Measurements from ENCODE around the gene TRIM75. TPM values are rescaled to one million over a fixed set of nuclear protein-coding genes. Genes with fewer than 3 reads are reported as not detected.
"Not testable (repeated sequence)": the region's sequence is repeated elsewhere in the genome, so short reads cannot be mapped to it uniquely, and the experiment has no call there.

The TRIM75 gene
- total and polyA plus RNA-seq, 5 donors from 2014 or later, result not detected

- H3K36me3 Mint-ChIP-seq, result peaks cover 30% of the 10 kb centered on the region
- not testable (repeated sequence) for H3K27me3 Mint-ChIP-seq; DNase-seq; H3K27ac ChIP-seq (ENCODE audit: insufficient read depth, low read length, poor library complexity, severe bottlenecking); H3K9me3 Mint-ChIP-seq; H3K9me3 ChIP-seq (ENCODE audit: control insufficient read depth in 2 of 2, low read length in 2 of 2); H3K4me1 ChIP-seq (ENCODE audit: control insufficient read depth, insufficient read depth, low read length, poor library complexity, severe bottlenecking); H3K4me3 Mint-ChIP-seq; ATAC-seq (ENCODE audit: low read depth in 2 of 2); H3K27me3 ChIP-seq (ENCODE audit: control insufficient read depth, insufficient read depth, low read length); H3K4me1 Mint-ChIP-seq; H3K4me3 ChIP-seq (ENCODE audit: low read depth, low read length); H3K27ac Mint-ChIP-seq
- H3K36me3 ChIP-seq (ENCODE audit: control insufficient read depth, insufficient read depth, low read length), result peaks cover 28% of the 10 kb centered on the region
These were observed 31.1 kb downstream of the TRIM75 start for GRCh38 chr4:165084787-165085186.

- H3K36me3 ChIP-seq (ENCODE audit: control insufficient read depth, insufficient read depth, low read length), result peaks cover 27% of the 10 kb centered on the region
- Mint-ChIP-seq H3K4me1 (no peaks in the 10 kb centered on the region), H3K4me3 (no peak overlapping the region), H3K27ac (no peak overlapping the region), H3K9me3 (peaks cover 0 to 1% (median 0%) of the 10 kb centered on the region in 7 donors), H3K27me3 (no peaks in the 10 kb centered on the region), H3K36me3 (peaks cover 30% of the 10 kb centered on the region)
- H3K27ac ChIP-seq (ENCODE audit: insufficient read depth, low read length, poor library complexity, severe bottlenecking), result no peak overlapping the region
- H3K4me3 ChIP-seq (ENCODE audit: low read depth, low read length), result no peak overlapping the region
- H3K9me3 ChIP-seq (ENCODE audit: control insufficient read depth in 2 of 2, low read length in 2 of 2), result no peaks in the 10 kb centered on the region
- no peak for DNase-seq
- no peak for ATAC-seq (ENCODE audit: low read depth in 2 of 2)
- H3K4me1 ChIP-seq (ENCODE audit: control insufficient read depth, insufficient read depth, low read length, poor library complexity, severe bottlenecking), result no peaks in the 10 kb centered on the region
- H3K27me3 ChIP-seq (ENCODE audit: control insufficient read depth, insufficient read depth, low read length), result no peaks in the 10 kb centered on the region
These were observed 32.3 kb downstream of the TRIM75 start for GRCh38 chr4:165085946-165086345.

GRCh38 chr4:165088366-165088765 lies 34.7 kb downstream of the TRIM75 start:
- DNase-seq, result no peak
- H3K27me3 Mint-ChIP-seq, result no peaks in the 10 kb centered on the region
- peak overlapping the region in 1 of 3 donors; percentile 76 for H3K27ac Mint-ChIP-seq
- H3K4me1 ChIP-seq (ENCODE audit: control insufficient read depth, insufficient read depth, low read length, poor library complexity, severe bottlenecking), result no peaks in the 10 kb centered on the region
- H3K27ac ChIP-seq (ENCODE audit: insufficient read depth, low read length, poor library complexity, severe bottlenecking), result no peak overlapping the region
- H3K4me3 Mint-ChIP-seq, result no peak overlapping the region
- no peak for ATAC-seq (ENCODE audit: low read depth in 2 of 2)
- no peaks in the 10 kb centered on the region for H3K4me1 Mint-ChIP-seq
- peaks cover 32% of the 10 kb centered on the region for H3K36me3 Mint-ChIP-seq
- no peak overlapping the region for H3K4me3 ChIP-seq (ENCODE audit: low read depth, low read length)
- no peaks in the 10 kb centered on the region for H3K27me3 ChIP-seq (ENCODE audit: control insufficient read depth, insufficient read depth, low read length)
- peaks cover 0 to 1% (median 0%) of the 10 kb centered on the region in 7 donors for H3K9me3 Mint-ChIP-seq
- no peaks in the 10 kb centered on the region for H3K9me3 ChIP-seq (ENCODE audit: control insufficient read depth in 2 of 2, low read length in 2 of 2)
- H3K36me3 ChIP-seq (ENCODE audit: control insufficient read depth, insufficient read depth, low read length), result peaks cover 27% of the 10 kb centered on the region

- not testable (repeated sequence) for H3K27me3 ChIP-seq (ENCODE audit: control insufficient read depth, insufficient read depth, low read length); H3K4me1 ChIP-seq (ENCODE audit: control insufficient read depth, insufficient read depth, low read length, poor library complexity, severe bottlenecking); H3K27ac Mint-ChIP-seq; H3K27ac ChIP-seq (ENCODE audit: insufficient read depth, low read length, poor library complexity, severe bottlenecking); H3K9me3 ChIP-seq (ENCODE audit: control insufficient read depth in 2 of 2, low read length in 2 of 2); ATAC-seq (ENCODE audit: low read depth in 2 of 2); H3K4me3 ChIP-seq (ENCODE audit: low read depth, low read length); H3K4me3 Mint-ChIP-seq; H3K27me3 Mint-ChIP-seq; DNase-seq; H3K4me1 Mint-ChIP-seq; H3K9me3 Mint-ChIP-seq
- peaks cover 19% of the 10 kb centered on the region for H3K36me3 Mint-ChIP-seq
- H3K36me3 ChIP-seq (ENCODE audit: control insufficient read depth, insufficient read depth, low read length), result peaks cover 13% of the 10 kb centered on the region
These were observed 38.5 kb downstream of the TRIM75 start for GRCh38 chr4:165092187-165092586.

- no peaks in the 10 kb centered on the region for H3K27me3 Mint-ChIP-seq
- no peak overlapping the region for H3K4me3 ChIP-seq (ENCODE audit: low read depth, low read length)
- ATAC-seq (ENCODE audit: low read depth in 2 of 2) (no peak), DNase-seq (no peak)
- H3K4me1 ChIP-seq (ENCODE audit: control insufficient read depth, insufficient read depth, low read length, poor library complexity, severe bottlenecking), result no peaks in the 10 kb centered on the region
- H3K36me3 ChIP-seq (ENCODE audit: control insufficient read depth, insufficient read depth, low read length), result peaks cover 13% of the 10 kb centered on the region
- H3K4me3 Mint-ChIP-seq, result no peak overlapping the region
- H3K4me1 Mint-ChIP-seq, result peaks cover 0 to 1% (median 0%) of the 10 kb centered on the region in 4 donors
- H3K9me3 Mint-ChIP-seq, result no peaks in the 10 kb centered on the region
- no peaks in the 10 kb centered on the region for H3K9me3 ChIP-seq (ENCODE audit: control insufficient read depth in 2 of 2, low read length in 2 of 2)
- peak overlapping the region in 1 of 3 donors; percentile 36 for H3K27ac Mint-ChIP-seq
- no peaks in the 10 kb centered on the region for H3K27me3 ChIP-seq (ENCODE audit: control insufficient read depth, insufficient read depth, low read length)
- H3K27ac ChIP-seq (ENCODE audit: insufficient read depth, low read length, poor library complexity, severe bottlenecking), result no peak overlapping the region
- peaks cover 13% of the 10 kb centered on the region for H3K36me3 Mint-ChIP-seq
These were observed 41.2 kb downstream of the TRIM75 start for GRCh38 chr4:165094873-165095272.

GRCh38 chr4:165095291-165095690 lies 41.6 kb downstream of the TRIM75 start:
- H3K4me1 ChIP-seq (ENCODE audit: control insufficient read depth, insufficient read depth, low read length, poor library complexity, severe bottlenecking), result no peaks in the 10 kb centered on the region
- Mint-ChIP-seq H3K9me3 (no peaks in the 10 kb centered on the region), H3K36me3 (peaks cover 13% of the 10 kb centered on the region)

GRCh38 chr4:165096776-165097175 lies 43.1 kb downstream of the TRIM75 start:
- no peak overlapping the region for H3K4me3 Mint-ChIP-seq
- no peaks in the 10 kb centered on the region for H3K9me3 ChIP-seq (ENCODE audit: control insufficient read depth in 2 of 2, low read length in 2 of 2)
- H3K27me3 ChIP-seq (ENCODE audit: control insufficient read depth, insufficient read depth, low read length), result no peaks in the 10 kb centered on the region
- no peaks in the 10 kb centered on the region for H3K4me1 ChIP-seq (ENCODE audit: control insufficient read depth, insufficient read depth, low read length, poor library complexity, severe bottlenecking)
- H3K36me3 Mint-ChIP-seq, result peaks cover 15% of the 10 kb centered on the region
- H3K4me3 ChIP-seq (ENCODE audit: low read depth, low read length), result no peak overlapping the region
- peak in 2 of 3 donors; percentile 11 to 39 for DNase-seq
- H3K27me3 Mint-ChIP-seq, result no peaks in the 10 kb centered on the region
- no peak overlapping the region for H3K27ac Mint-ChIP-seq
- peaks cover 22% of the 10 kb centered on the region for H3K36me3 ChIP-seq (ENCODE audit: control insufficient read depth, insufficient read depth, low read length)
- no peak for ATAC-seq (ENCODE audit: low read depth in 2 of 2)
- no peaks in the 10 kb centered on the region for H3K9me3 Mint-ChIP-seq
- H3K4me1 Mint-ChIP-seq, result peaks cover 0 to 1% (median 0%) of the 10 kb centered on the region in 4 donors
- no peak overlapping the region for H3K27ac ChIP-seq (ENCODE audit: insufficient read depth, low read length, poor library complexity, severe bottlenecking)

More at GRCh38 chr4:165095291-165095690, 41.6 kb downstream of the TRIM75 start:
- Histone ChIP-seq H3K27me3 (ENCODE audit: control insufficient read depth, insufficient read depth, low read length) (no peaks in the 10 kb centered on the region), H3K36me3 (ENCODE audit: control insufficient read depth, insufficient read depth, low read length) (peaks cover 15% of the 10 kb centered on the region), H3K9me3 (ENCODE audit: control insufficient read depth in 2 of 2, low read length in 2 of 2) (no peaks in the 10 kb centered on the region), H3K4me3 (ENCODE audit: low read depth, low read length) (no peak overlapping the region), H3K27ac (ENCODE audit: insufficient read depth, low read length, poor library complexity, severe bottlenecking) (no peak overlapping the region)
- DNase-seq (no peak), ATAC-seq (ENCODE audit: low read depth in 2 of 2) (no peak)
- H3K27me3 Mint-ChIP-seq, result no peaks in the 10 kb centered on the region
- H3K4me3 Mint-ChIP-seq, result no peak overlapping the region
- H3K4me1 Mint-ChIP-seq, result peaks cover 0 to 1% (median 0%) of the 10 kb centered on the region in 4 donors
- H3K27ac Mint-ChIP-seq, result no peak overlapping the region

DNA sequence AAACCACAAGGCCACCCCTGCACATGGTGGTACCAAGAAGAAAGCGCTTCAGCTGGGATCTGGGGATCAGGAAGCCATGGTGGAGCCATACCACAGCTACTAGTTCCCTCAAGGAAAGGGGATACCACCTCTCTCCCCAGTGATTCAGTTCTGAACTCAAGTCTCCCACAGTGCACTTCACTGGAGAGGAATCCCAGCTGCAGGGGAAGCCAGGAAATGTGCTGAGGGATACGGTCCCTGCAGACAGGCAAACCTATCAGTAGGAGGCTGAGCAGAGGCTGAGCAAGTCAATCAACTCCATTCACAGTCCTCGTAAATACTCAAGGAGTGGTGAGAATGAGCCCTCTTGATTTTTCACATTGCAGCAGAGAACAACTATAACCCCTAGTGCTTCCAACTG lies 48.0 kb downstream of the TRIM75 start:
- H3K27me3 ChIP-seq (ENCODE audit: control insufficient read depth, insufficient read depth, low read length), result no peaks in the 10 kb centered on the region
- H3K36me3 ChIP-seq (ENCODE audit: control insufficient read depth, insufficient read depth, low read length), result peaks cover 34% of the 10 kb centered on the region
- Mint-ChIP-seq H3K4me1 (peaks cover 0 to 13% (median 3%) of the 10 kb centered on the region in 4 donors), H3K36me3 (peaks cover 10% of the 10 kb centered on the region), H3K27ac (peak overlapping the region in 1 of 3 donors; percentile 25), H3K27me3 (no peaks in the 10 kb centered on the region), H3K4me3 (no peak overlapping the region), H3K9me3 (no peaks in the 10 kb centered on the region)
- no peak overlapping the region for H3K4me3 ChIP-seq (ENCODE audit: low read depth, low read length)
- H3K9me3 ChIP-seq (ENCODE audit: control insufficient read depth in 2 of 2, low read length in 2 of 2), result no peaks in the 10 kb centered on the region
- no peak for ATAC-seq (ENCODE audit: low read depth in 2 of 2)
- no peak for DNase-seq
- no peaks in the 10 kb centered on the region for H3K4me1 ChIP-seq (ENCODE audit: control insufficient read depth, insufficient read depth, low read length, poor library complexity, severe bottlenecking)
- H3K27ac ChIP-seq (ENCODE audit: insufficient read depth, low read length, poor library complexity, severe bottlenecking), result no peak overlapping the region
